Left renal cortex interstitium (tissue), 4 donors: ENCODE data around the gene ITK. TPM values are rescaled to one million over a fixed set of nuclear protein-coding genes. Genes with fewer than 3 reads are reported as not detected.
"Not testable (repeated sequence)": the region's sequence is repeated elsewhere in the genome, so short reads cannot be mapped to it uniquely, and the experiment has no call there.

ENCODE experiments used
- DNase-seq, 4 donors: peaks; one replicate each; pipeline ENCODE4 v3.0.0-alpha.2; 2013; ENCODE audit warnings: low read depth in 4 of 4, low spot score in 2 of 4, missing footprints in 1 of 4
- polyA plus RNA-seq, 4 donors: library from polyadenylated mRNA; unstranded; fragments of 120-200 nt; gene quantifications; one replicate each; pipeline ENCODE4 v1.2.1, GENCODE V29; 2013; ENCODE audit not compliant: insufficient read length in 4 of 4

ITK gene
- polyA plus RNA-seq, 4 donors, result 0.22 to 0.40 (median 0.31) TPM

DNA sequence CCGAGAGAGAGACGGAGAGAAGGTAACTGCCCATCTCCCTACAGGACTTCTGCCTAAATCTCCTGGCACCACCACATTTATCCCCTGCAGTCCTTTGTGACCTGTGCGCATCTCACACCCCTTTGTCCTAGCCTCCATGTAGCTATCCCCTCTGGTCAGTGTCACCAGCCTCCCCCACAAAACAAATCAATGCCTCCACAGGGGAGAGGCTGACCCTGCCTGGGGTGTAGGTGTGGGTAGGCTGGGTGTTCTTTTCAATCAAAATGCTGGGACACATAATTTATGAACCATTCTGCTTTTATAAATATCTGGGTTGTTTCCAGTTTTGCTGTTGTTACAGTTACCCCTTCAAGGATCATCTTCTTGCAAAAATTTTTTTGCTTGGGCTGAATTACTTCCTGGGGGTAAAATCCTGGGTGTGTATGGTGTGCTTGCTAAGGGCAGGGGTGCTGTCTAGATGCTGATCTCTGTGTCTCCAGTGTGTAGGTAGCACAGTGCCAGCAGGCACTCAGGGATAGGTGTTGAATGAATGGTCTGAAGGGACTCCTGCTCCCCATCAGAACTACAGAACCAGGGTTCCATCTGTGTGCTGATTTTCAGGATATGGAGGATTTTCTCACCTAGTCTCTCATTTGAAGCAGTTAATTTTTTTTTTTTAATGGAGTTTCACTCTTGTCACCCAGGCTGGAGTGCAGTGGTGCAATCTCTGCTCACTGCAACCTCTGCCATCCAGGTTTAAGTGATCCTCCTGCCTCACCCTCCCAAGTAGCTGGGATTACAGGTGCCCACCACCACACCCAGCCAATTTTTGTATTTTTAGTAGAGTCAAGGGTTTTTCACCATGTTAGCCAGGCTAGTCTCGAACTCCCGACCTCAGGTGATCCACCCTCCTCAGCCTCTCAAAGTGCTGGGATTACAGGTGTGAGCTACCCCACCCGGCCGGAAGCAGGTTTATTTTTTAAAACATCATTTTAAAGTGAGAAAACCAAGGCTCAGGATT is 14.1 kb upstream of the ITK start, which contains the start of gene GARIN3:
Gene GARIN3, minus strand, starts transcription at position 51 of the 1,000 bp plus-strand sequence. CDS start 96 bp downstream, outside the sequence.
- no peak for DNase-seq

DNA sequence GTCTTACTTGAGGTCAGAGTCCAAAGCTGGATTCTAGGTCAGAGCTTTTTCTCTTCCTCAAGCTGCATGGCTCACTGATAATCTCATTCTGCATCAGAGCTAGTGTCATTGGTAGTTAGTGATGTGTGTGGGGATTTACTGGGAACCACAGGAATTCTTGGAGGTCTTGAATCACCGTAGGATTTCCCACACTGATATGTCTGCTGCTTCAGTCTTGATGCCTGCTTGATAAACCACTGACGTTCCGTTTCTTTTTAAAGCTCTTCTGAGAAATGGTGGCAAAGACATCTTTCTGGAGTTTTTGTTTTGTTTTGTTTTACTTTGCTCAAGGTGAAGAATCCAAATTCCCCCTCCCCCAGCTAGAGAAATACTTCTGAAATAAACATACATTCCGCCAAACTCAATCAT is 13.4 kb upstream of the ITK start:
- DNase-seq, result no peak

DNA sequence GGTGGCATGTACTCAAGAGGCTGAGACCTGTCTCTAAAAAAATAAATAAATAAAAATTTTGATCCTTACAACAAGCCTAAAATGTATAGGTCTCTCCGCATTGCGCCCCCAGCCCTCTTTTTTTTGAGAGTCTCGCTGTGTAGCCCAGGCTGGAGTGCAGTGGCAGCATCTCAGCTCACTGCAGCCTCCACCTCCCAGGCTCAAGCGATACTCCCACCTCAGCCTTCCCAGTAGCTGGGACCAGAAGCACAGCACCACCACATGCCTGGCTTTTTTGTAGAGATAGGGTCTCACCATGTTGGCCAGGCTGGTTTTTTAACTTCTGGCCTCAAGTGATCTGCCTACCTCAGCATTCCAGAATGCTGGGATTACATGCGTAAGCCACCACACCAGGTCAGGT is 12.4 kb upstream of the ITK start:
- no peak for DNase-seq

DNA sequence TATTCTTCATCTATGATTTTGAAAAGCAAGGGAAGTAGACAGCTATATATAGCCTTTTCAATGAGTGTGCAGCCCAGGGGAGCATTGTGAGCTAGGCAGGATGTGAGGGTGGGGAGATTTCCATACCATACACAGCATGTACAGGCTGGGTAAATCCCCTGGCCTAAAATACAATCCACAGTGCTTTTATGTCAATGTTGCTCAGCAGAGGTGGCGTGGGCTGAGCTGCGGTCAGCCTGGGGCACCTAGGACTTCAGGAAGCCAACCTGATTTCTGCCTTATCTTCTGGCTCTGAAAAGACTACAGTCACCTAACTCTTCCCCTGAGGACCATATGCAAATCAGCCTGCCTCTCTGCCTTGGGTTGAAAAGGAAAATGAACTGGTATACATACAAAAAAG is 8.2 kb upstream of the ITK start:
- no peak for DNase-seq

DNA sequence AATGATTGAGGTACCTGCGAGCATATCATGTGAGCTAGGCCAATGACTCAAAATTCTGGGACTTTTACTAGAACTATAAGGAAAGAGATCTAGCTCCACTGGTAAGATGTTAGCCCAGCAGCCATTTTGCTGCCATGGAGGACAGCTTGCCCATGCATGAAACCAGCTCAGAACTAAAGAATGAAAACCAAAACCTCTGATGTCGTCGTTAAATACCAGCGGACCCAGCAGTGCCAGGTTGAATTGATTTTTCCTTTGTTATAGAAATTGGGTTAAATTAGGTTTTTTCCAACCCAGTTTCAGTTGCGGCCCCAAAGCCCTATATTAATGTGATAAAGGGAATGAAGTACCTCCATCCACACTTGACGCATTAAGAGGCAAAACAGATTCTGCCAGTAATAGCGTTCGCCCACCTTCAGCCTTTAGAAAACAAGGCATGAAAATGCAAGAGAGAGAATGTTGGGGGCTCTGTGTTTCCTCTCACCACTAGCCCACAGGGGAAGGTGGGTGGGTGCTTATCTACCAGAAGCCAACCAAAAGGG is 5.5 kb upstream of the ITK start:
- DNase-seq, result no peak

DNA sequence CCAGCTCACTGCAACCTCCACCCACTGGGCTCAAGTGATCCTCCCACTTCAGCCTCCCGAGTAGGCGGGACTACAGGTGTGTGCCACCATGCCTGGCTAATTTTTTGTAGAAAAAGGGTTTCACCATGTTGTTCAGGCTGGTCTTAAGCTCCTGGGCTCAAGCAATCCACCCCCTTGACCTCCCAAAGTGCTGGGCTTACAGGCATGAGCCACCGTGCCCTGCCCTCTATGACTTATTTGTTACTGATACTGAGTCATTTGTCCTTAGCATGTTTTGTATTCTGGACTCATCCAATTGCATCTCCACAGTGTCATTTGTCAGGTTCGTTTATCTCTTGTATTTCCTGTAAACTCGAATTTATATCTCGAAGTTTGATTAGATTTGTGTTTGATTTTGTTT is 2.7 kb upstream of the ITK start:
- no peak for DNase-seq

DNA sequence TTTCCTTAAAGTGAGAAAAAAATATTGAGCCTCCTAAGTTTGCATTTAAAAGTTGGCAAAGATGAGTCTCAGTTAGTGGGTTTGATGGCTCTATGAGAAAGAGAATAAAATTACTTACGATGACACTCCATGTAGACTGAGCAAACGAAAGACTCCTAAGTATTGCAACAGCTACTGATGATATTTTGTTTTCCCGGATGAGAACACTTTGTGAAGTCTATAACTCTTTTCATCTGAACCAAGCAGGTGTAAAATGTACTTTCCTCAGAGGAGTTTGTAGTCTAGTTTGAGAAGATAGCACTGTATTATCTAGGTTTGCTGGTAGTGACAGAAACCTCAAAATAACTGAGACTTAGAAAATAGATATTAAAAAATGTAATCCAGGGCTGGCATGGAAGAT is 1.7 kb upstream of the ITK start:
- DNase-seq, result no peak

DNA sequence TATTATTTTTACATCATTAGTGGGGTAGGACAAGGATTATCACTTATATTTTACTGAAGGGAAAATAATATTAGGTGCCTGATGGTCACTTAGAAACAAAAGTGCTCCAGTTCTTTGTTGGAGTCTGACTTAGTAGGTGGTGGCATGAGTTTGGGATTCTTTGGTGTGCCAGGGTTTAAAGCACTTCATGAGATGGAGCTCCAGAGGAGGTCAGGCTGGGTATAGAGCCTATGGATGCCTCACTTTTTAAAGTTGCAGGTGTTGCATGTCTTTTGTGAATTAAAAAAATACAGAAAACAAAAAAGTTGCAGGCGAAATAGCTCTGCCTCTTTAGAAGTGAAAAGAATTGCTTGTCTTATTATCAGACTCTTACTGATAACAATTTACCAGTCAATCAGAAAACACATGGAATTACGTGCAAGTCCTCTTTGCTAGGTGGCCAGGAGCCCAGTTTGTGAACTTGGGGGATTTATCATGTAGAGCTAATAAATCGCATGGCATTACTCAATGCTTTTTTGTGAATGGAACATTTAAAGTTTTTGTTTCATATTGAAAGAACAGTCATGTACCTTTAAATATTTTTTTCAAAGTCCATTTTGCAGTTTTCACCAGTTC is 1.6 kb downstream of the ITK start:
- no peak for DNase-seq

DNA sequence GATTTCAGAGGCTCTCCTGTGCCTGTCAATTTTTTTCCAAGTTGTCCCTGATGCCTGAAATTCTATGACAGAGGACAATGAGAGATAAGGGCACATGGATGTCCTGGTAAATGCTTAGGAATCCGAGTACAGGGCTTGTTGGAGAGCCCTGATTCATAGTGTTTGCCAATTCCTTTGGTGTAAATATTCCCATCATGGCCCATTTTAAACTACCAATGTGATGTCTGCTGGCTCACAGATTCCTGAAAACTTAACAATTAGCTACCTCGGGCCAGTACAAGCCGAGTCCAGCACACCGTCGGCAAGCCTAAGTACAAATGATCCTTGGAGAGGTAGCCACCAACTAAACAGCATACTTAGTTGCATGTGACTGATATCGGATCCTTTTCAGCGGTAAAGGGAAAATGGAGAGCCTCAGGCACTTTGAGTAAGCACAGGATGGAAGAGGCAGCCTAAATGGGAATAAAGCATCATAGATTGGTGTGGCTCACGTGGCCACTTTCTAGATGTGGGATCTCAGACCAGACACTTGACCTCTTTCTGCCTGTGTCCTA is 3.6 kb downstream of the ITK start:
- no peak for DNase-seq

DNA sequence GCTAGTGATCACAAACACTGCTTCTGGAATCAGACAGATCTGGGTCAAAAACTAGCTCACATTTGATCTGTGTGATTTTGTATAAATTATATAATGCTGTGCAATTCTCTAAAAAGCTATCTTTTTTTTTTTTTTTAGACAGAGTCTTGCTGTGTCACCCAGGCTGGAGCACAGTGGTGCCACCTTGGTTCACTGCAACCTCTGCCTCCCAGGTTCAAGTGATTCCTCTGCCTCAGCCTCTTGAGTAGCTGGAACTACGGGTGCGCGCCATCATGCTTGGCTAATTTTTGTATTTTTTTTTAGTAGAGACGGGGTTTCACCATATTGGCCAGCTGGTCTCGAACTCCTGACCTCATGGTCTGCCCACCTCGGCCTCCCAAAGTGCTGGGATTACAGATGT is 4.5 kb downstream of the ITK start:
- not testable (repeated sequence) for DNase-seq

DNA sequence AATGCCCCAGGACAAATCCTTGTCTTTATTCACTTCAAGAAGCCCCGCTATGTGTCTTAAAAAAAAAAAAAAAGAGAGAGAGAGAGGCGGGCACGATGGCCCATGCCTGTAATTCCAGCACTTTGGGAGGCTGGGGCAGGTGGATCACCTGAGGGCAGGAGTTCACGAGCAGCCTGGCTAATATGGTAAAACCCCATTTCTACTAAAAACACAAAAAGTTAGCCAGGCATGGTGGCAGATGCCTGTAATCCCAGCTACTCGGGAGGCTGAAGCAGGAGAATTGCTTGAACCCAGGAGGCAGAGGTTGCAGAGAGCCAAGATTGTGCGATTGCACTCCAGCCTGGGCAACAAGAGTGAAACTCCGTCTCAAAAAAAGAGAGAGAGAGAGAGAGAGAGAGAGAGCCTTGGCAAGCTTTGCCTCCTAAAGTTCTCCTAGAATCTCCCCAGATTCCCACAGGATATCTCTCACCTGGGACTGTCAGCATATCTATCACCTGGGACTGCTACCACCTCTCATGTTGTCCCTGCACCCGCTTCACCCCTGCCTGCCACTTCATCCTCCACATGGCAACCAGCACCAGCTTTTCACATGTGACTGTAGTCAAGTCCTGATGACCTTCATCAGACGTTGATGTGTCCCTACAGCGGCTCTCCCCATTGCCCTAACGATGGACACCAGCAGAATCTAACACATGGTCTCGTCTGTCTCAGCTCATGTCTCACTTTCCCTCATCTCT is 5.8 kb downstream of the ITK start:
- DNase-seq, result no peak

DNA sequence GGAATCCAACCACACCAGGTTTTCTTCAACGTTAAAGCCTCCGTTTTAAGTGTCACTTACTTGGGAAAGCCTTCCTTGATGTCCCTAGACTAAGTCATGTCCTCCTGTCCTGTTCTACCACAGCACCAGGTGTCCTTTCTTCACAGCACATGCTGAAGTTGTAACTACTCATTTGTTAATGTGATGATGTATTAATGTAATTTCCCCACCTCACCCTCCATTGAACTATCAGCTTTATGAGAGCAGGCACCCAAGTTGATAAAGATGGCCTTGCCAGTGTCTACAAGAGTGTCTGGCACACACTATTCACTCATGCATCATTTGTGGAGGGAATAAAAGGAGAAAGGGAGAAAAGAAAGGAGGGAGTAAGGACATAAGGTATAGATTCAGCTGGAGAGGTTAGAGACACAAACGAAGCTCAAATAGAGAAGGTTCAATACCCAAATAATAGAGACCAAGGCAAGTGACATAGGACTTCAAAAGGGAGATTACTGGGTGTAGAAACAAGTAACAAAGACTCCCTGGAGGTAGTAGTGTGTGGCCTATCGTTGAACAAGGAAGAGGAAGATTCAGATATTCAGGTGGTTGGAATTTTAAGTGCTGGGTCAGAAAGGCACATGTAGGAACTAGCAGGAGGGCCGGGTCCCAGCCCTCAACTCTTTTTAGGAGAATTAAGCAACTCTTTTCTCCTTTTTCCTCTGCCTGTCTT is 6.6 kb downstream of the ITK start:
- no peak for DNase-seq

DNA sequence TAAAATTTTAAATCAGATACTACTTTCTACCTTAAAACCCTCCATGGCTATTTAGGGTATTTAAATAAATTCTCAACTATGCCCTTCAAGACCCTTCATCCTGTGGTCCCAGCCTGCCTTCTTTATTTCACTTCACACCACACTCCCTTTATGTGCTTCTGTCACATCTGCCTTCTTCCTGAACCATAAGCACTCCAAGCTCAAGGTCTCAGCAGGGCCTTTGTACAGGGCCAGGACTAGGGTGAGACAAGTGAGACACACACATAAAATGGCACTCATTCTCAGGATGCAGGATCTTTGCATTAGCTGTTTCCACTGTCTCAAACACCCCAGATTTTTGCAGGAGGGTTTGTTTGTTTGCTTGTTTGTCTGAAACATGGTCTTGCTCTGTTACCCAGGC is 7.6 kb downstream of the ITK start:
- no peak for DNase-seq

DNA sequence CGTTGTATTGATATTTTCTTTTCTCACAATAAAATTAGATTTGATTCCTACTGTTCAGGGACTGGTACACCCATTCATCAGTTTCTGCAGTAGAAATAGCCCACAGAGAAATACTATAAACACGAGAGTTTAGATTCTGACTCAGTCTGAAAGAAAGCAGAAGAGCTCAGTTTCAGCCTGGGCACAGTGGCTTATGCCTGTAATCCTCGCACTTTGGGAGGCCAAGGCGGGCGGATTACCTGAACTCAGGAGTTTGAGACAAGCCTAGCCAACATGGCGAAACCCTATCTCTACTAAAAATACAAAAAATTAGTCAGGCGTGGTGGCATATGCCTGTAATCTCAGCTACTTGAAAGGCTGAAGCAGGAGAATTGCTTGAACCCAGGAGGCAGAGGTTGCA is 8.6 kb downstream of the ITK start:
- DNase-seq, result no peak

DNA sequence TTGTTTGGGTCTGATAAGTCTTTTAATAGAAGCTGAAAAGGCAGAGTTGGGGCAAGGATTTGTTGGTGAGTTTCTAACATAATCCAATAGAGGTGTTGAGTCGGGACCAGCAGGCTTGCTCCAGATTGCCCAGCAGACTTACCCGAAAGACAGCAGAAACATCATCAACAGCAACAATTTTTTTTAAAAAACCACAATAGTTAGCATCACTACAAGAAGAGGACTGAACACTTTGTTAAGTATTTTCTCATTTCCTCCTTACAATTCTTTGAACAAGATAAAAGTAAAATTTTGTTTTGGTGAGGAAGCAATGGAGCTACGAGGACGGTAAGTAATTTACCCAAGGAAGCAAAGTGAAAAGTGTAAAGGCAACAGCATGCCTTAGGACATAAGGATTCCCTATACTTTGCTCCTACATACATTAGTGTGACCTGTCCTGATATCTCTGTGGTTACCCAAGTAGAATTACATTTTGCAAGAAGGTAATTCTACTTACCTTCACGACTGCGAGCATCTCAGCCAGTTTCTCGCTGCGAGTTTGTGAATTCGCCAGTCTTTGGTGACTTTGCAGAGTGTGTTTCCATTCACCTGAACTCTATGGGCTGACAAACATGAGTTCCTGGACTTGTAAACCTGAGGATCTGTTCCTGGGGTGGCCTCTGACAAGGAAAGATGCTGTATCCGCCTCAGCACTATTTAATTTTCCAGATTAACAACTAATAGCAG is 13.2 kb downstream of the ITK start:
- no peak for DNase-seq

DNA sequence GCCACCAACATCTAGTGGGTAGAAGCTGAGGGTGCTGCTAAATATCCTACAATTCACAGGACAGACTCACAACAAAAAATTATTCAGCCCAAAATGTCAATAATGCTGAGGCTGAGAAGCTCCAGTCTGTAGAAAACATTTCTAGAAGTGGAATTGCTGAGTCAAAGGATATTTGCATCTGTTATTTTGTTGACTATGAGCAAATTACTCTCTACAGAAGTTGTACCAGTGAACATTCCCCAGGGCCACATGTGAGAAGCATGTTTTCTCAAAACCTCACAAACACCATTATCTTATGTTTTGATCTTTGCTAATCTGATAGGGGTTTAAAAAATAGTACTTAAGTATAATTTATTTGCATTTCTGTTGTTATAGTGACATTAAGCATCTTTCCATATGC is 15.4 kb downstream of the ITK start:
- DNase-seq, result no peak

DNA sequence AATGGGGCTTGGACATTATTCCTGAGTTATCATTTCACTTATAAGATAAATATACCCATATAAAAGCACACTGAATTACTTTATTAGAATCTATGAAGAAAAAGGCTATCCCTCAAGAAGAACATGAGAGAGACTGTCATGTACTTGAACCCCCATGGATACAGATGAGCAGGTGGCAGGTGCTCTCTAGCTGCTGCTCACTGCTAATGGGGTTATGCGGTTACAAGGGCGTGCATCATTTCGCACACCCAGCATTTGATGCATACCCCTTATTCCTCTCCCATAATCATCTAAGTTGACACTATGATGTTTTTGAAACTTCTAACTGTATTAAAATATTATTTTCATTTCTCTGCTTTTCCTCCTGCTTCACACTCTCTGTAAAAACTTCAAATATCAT is 16.4 kb downstream of the ITK start:
- no peak for DNase-seq

DNA sequence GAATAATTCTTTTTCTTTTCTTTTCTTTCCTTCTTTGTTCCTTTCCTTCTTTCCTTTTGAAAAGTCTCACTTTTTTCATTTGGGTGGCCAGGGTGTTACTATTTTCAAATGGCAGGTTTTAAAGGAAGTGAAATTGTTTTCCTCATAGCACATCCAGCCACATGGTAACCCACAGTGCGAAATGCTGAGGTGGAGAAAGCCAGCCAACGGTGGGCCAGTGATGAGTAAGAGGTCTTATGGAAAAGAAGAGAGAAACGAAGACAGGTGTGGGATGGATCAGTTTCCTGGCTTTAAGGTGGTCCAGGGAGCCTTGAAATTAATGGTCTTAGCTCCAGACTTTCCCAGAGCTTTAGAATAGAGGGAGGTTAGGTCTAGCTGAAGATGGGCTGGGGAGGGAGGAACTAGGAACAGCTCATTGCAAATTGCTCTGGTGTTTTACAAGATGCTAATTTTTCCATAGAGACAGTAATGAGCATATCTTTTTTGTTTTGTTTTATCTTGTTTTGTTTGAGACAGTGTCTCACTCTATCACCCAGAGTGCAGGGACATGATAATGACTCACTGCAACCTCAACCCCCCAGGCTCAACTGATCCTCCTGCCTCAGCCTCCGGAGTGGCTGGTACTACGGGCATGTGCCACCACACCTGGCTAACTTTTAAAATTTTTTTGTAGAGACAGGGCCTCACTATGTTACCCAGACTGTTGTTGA is 17.8 kb downstream of the ITK start:
- DNase-seq, result no peak

DNA sequence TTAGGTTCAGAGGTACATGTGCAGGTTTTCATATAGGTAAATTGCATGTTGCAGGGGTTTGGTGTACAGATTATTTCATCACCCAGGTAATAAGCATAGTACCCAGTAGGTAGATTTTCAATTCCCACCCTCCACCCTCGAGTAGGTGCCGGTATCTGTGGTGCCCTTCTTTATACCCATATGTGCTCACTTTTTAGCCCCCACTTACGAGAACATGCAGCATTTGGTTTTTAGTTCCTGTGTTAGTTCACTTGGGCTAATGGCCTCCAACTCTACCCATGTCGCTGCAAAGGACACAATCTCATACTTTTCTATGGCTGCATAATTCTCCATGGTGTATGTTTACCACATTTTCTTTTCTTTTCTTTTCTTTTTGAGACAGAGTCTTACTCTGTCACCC is 21.2 kb downstream of the ITK start:
- DNase-seq, result no peak
